ENCODE data around the gene NEK11.
"Not testable (repeated sequence)": the region's sequence is repeated elsewhere in the genome, so short reads cannot be mapped to it uniquely, and the experiment has no call there.

Gene NEK11

GRCh38 chr3:131314318-131314717, 287.6 kb downstream of the NEK11 start:
- H3K36me3 Mint-ChIP-seq (ENCODE audit: low read depth), result no peaks in the 10 kb centered on the region
- H3K4me3 Mint-ChIP-seq, result no peak overlapping the region
- H3K4me1 Mint-ChIP-seq (ENCODE audit: low read depth), result no peaks in the 10 kb centered on the region
- H3K27me3 Mint-ChIP-seq, result peaks cover 4% of the 10 kb centered on the region
- no peak overlapping the region for H3K27ac Mint-ChIP-seq
- no peaks in the 10 kb centered on the region for H3K9me3 Mint-ChIP-seq

DNA sequence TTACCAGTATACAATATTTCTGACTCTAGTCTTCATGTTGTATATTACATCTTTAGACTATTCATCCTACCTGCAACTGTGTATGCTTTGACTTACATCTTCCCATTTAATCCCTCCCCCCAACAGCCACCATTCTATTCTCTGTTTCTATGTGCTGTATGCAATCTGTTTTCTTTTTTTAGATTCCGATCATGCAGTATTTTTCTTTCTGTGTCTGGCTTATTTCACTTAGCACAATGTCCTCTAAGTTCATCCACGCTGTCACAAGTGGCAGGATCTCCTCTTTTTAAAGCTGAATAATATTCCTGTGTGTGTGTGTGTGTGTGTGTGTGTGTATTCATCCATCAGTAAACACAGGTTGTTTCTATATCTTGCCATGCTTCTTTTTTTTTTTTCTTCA, 288.5 kb downstream of the NEK11 start:
- peaks cover 5% of the 10 kb centered on the region for H3K27me3 Mint-ChIP-seq
- H3K4me1 Mint-ChIP-seq (ENCODE audit: low read depth), result no peaks in the 10 kb centered on the region
- H3K9me3 Mint-ChIP-seq, result no peaks in the 10 kb centered on the region
- no peak overlapping the region for H3K27ac Mint-ChIP-seq
- H3K36me3 Mint-ChIP-seq (ENCODE audit: low read depth), result no peaks in the 10 kb centered on the region
- no peak overlapping the region for H3K4me3 Mint-ChIP-seq

- Mint-ChIP-seq H3K27ac (no peak overlapping the region), H3K9me3 (no peaks in the 10 kb centered on the region), H3K4me3 (no peak overlapping the region), H3K36me3 (ENCODE audit: low read depth) (no peaks in the 10 kb centered on the region), H3K27me3 (peaks cover 10% of the 10 kb centered on the region), H3K4me1 (ENCODE audit: low read depth) (no peaks in the 10 kb centered on the region)
Observed at GRCh38 chr3:131317667-131318066, 291.0 kb downstream of the NEK11 start.

GRCh38 chr3:131323014-131323413, 296.3 kb downstream of the NEK11 start:
- peaks cover 6% of the 10 kb centered on the region for H3K27me3 Mint-ChIP-seq
- H3K9me3 Mint-ChIP-seq, result no peaks in the 10 kb centered on the region
- no peak overlapping the region for H3K4me3 Mint-ChIP-seq
- no peak overlapping the region for H3K27ac Mint-ChIP-seq
- H3K36me3 Mint-ChIP-seq (ENCODE audit: low read depth), result no peaks in the 10 kb centered on the region
- H3K4me1 Mint-ChIP-seq (ENCODE audit: low read depth), result no peaks in the 10 kb centered on the region

GRCh38 chr3:131323792-131324191, 297.1 kb downstream of the NEK11 start:
- Mint-ChIP-seq H3K4me1 (ENCODE audit: low read depth) (no peaks in the 10 kb centered on the region), H3K4me3 (no peak overlapping the region), H3K27ac (no peak overlapping the region), H3K9me3 (no peaks in the 10 kb centered on the region), H3K36me3 (ENCODE audit: low read depth) (no peaks in the 10 kb centered on the region), H3K27me3 (peaks cover 6% of the 10 kb centered on the region)

DNA sequence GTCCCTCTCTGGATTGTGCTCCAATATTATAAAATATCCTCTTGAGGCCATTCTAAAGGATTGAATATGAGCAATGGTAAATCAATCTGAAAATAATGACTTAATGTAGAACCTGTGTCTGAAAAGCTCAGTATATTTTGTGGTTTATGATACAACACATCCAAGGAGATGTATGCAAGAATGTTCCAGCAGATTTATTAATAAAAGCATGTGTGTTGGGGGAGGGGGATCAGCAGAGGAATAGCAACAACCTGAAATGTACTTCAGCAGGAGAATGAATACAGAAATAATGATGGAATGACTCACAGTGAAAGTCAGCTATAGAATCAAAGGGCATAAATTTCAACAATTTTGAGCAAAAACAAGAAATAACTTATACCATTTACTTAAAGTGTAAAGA, 298.2 kb downstream of the NEK11 start:
- Mint-ChIP-seq H3K27ac (no peak overlapping the region), H3K36me3 (ENCODE audit: low read depth) (no peaks in the 10 kb centered on the region), H3K9me3 (no peaks in the 10 kb centered on the region), H3K27me3 (peaks cover 6% of the 10 kb centered on the region), H3K4me1 (ENCODE audit: low read depth) (no peaks in the 10 kb centered on the region), H3K4me3 (no peak overlapping the region)

- H3K4me1 Mint-ChIP-seq (ENCODE audit: low read depth), result no peaks in the 10 kb centered on the region
- no peaks in the 10 kb centered on the region for H3K27me3 Mint-ChIP-seq
- no peaks in the 10 kb centered on the region for H3K9me3 Mint-ChIP-seq
- no peak overlapping the region for H3K27ac Mint-ChIP-seq
- no peaks in the 10 kb centered on the region for H3K36me3 Mint-ChIP-seq (ENCODE audit: low read depth)
- H3K4me3 Mint-ChIP-seq, result no peak overlapping the region
Observed at GRCh38 chr3:131326307-131326706, 299.6 kb downstream of the NEK11 start.

GRCh38 chr3:131328721-131329120, 302.0 kb downstream of the NEK11 start:
- H3K36me3 Mint-ChIP-seq (ENCODE audit: low read depth), result no peaks in the 10 kb centered on the region
- H3K27me3 Mint-ChIP-seq, result no peaks in the 10 kb centered on the region
- no peaks in the 10 kb centered on the region for H3K9me3 Mint-ChIP-seq
- H3K4me3 Mint-ChIP-seq, result no peak overlapping the region
- no peak overlapping the region for H3K27ac Mint-ChIP-seq
- no peaks in the 10 kb centered on the region for H3K4me1 Mint-ChIP-seq (ENCODE audit: low read depth)

DNA sequence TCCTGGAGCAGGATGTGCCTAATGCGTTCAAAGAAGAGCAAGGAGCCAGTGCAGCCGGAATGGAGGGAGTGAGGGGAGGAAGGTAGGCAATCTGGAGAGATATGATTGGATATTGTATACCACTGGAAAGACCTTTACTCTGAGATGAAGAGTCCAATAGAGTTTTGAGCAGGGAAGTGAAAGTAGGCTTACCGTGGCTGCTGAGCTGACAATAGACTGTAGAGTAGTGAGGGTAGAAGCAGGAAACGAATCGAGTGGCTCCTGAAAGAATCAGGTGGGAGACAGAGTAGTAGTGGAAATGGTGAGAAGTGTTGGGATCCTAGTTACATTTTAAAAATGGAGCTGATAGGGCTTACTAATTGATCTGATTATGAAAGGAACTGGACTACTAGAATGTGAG, 303.1 kb downstream of the NEK11 start:
- no peaks in the 10 kb centered on the region for H3K9me3 Mint-ChIP-seq
- no peak overlapping the region for H3K4me3 Mint-ChIP-seq
- H3K36me3 Mint-ChIP-seq (ENCODE audit: low read depth), result no peaks in the 10 kb centered on the region
- H3K27ac Mint-ChIP-seq, result no peak overlapping the region
- no peaks in the 10 kb centered on the region for H3K27me3 Mint-ChIP-seq
- H3K4me1 Mint-ChIP-seq (ENCODE audit: low read depth), result no peaks in the 10 kb centered on the region

- H3K9me3 Mint-ChIP-seq; H3K36me3 Mint-ChIP-seq (ENCODE audit: low read depth); H3K27ac Mint-ChIP-seq: not testable (repeated sequence)
Observed at GRCh38 chr3:131331456-131332085, 304.9 kb downstream of the NEK11 start.

GRCh38 chr3:131338948-131339640, 312.4 kb downstream of the NEK11 start:
- H3K27ac Mint-ChIP-seq, result no peak overlapping the region
- peaks cover 9% of the 10 kb centered on the region for H3K9me3 Mint-ChIP-seq
- H3K36me3 Mint-ChIP-seq (ENCODE audit: low read depth), result peaks cover 3% of the 10 kb centered on the region
- H3K4me3 Mint-ChIP-seq, result no peak overlapping the region
- no peaks in the 10 kb centered on the region for H3K4me1 Mint-ChIP-seq (ENCODE audit: low read depth)
- no peaks in the 10 kb centered on the region for H3K27me3 Mint-ChIP-seq

More at GRCh38 chr3:131331456-131332085, 304.9 kb downstream of the NEK11 start:
- not testable (repeated sequence) for H3K27me3 Mint-ChIP-seq; H3K4me1 Mint-ChIP-seq (ENCODE audit: low read depth); H3K4me3 Mint-ChIP-seq

DNA sequence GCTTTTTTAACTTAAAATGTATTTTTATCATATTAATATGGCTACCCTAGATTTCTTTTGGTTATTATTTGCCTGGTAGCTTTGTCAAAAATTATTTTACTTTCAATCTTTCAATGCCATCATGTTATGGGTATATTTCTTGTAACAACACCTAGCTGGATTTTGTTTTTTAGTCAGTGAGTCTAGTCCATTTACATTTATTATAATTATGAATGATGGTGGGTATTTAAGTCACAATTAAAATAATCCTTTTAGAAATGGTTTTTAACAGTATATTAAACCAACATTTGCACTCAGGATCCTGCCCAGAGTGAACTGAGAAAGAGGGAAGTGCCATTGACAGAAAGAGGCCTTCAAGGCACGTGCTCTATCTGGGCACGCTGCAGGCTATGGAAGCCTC, 315.1 kb downstream of the NEK11 start:
- no peaks in the 10 kb centered on the region for H3K27me3 Mint-ChIP-seq
- H3K9me3 Mint-ChIP-seq, result peaks cover 12% of the 10 kb centered on the region
- no peak overlapping the region for H3K4me3 Mint-ChIP-seq
- H3K36me3 Mint-ChIP-seq (ENCODE audit: low read depth), result peaks cover 6% of the 10 kb centered on the region
- no peak overlapping the region for H3K27ac Mint-ChIP-seq
- no peaks in the 10 kb centered on the region for H3K4me1 Mint-ChIP-seq (ENCODE audit: low read depth)

DNA sequence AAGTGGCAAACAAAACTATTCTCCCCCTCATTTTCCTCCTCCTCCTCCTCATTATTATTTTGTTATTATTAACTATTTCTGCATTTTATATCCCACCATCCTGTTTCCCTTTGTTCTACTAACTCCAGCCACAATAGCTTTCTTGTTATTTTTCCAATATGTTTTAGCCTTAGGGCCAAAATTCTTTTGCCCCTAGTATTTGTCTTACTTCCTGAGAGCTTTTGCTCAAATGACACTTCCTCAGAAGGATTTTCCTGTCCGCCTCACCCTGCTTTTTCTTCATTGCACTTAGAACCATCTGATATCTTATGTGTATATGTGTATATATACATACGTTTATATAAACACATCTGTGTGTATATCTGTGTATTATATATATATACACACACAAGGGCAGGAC, 322.2 kb downstream of the NEK11 start:
- H3K4me1 Mint-ChIP-seq (ENCODE audit: low read depth), result peaks cover 4% of the 10 kb centered on the region
- H3K27me3 Mint-ChIP-seq, result no peaks in the 10 kb centered on the region
- peaks cover 5% of the 10 kb centered on the region for H3K9me3 Mint-ChIP-seq
- H3K36me3 Mint-ChIP-seq (ENCODE audit: low read depth), result peaks cover 5% of the 10 kb centered on the region
- no peak overlapping the region for H3K4me3 Mint-ChIP-seq
- H3K27ac Mint-ChIP-seq, result no peak overlapping the region

GRCh38 chr3:131349454-131349853, 322.8 kb downstream of the NEK11 start:
- Mint-ChIP-seq H3K36me3 (ENCODE audit: low read depth) (no peaks in the 10 kb centered on the region), H3K9me3 (no peaks in the 10 kb centered on the region), H3K27ac (no peak overlapping the region), H3K4me3 (no peak overlapping the region), H3K27me3 (no peaks in the 10 kb centered on the region), H3K4me1 (ENCODE audit: low read depth) (peaks cover 4% of the 10 kb centered on the region)

GRCh38 chr3:131349946-131350347, 323.3 kb downstream of the NEK11 start:
- Mint-ChIP-seq H3K36me3 (ENCODE audit: low read depth) (no peaks in the 10 kb centered on the region), H3K9me3 (no peaks in the 10 kb centered on the region), H3K4me1 (ENCODE audit: low read depth) (peaks cover 4% of the 10 kb centered on the region), H3K4me3 (no peak overlapping the region), H3K27me3 (no peaks in the 10 kb centered on the region), H3K27ac (no peak overlapping the region)

DNA sequence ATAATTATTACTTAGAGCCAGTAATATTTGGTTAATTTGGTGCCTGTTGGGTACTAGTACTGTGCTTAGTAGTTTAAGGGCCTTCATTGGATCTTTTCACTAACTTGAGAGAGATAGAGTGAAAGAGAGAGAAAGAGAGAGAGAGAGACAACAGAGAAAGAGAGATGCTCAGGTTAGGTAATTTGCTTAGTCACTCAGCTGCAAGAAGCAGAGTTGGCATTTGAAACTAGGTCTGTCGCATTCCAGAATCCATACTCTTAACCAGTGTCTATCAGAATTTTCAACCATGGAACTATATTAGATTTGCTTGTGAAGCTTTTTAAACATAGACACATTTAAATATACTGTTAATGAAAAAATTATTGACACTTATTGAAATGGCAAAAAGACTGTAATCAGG, 323.8 kb downstream of the NEK11 start:
- Mint-ChIP-seq H3K9me3 (no peaks in the 10 kb centered on the region), H3K27ac (no peak overlapping the region), H3K36me3 (ENCODE audit: low read depth) (no peaks in the 10 kb centered on the region), H3K4me3 (no peak overlapping the region), H3K4me1 (ENCODE audit: low read depth) (peaks cover 4% of the 10 kb centered on the region), H3K27me3 (no peaks in the 10 kb centered on the region)
